CD4-positive, alpha-beta T cell (primary cell): ENCODE results near the gene CYP27B1. TPM values are rescaled to one million over a fixed set of nuclear protein-coding genes. Genes with fewer than 3 reads are reported as not detected.

Experiments
- ATAC-seq: fragments of 200-7000 bp; cut with Tn5 transposase; one replicate; pipeline ENCODE4 v1.10.0; 2022; ENCODE audit warnings: mild to moderate bottlenecking; ENCODE audit not compliant: poor library complexity
- CTCF ChIA-PET: fragments of 350-600 bp; sonication (Branson Sonifier 250); formaldehyde crosslinking; loops from one replicate; lab custom pipeline; 2021; ENCODE audit warnings: antibody characterized with exemption, inconsistent platforms; lab: Charles Lee
- POLR2A ChIA-PET: fragments of 350-600 bp; sonication (Branson Sonifier 250); formaldehyde crosslinking; loops from one replicate; lab custom pipeline; 2021; ENCODE audit warnings: antibody characterized with exemption, inconsistent platforms; lab: Charles Lee
- DNase-seq, 14 experiments: peaks; one replicate each; pipeline ENCODE4 v3.0.0-alpha.2; 2013 to 2020; ENCODE audit warnings: mixed read lengths in 2 of 14
- H3K27ac ChIP-seq, 2 donors: one replicate each; pipeline versions ENCODE4 v1.5.1 to v1.7.0; 2013; ENCODE audit warnings: low read length in 2 of 2, low read depth in 1 of 2, mild to moderate bottlenecking in 1 of 2
- H3K27me3 ChIP-seq, 2 experiments: 1 replicate in 1 of 2; 2 replicates in 1 of 2; pipeline versions ENCODE4 v1.6.1 to v1.7.0; 2013; ENCODE audit warnings: low read length in 2 of 2, control low read depth in 1 of 2, mild to moderate bottlenecking in 1 of 2, moderate library complexity in 1 of 2; ENCODE audit not compliant: insufficient read depth in 2 of 2, control insufficient read depth in 1 of 2
- H3K36me3 ChIP-seq: one replicate; pipeline ENCODE4 v1.6.1; 2013; ENCODE audit warnings: low read length, control low read depth; ENCODE audit not compliant: insufficient read depth
- H3K4me1 ChIP-seq: one replicate; pipeline ENCODE4 v1.6.1; 2013; ENCODE audit warnings: low read length, control low read depth; ENCODE audit not compliant: insufficient read depth
- H3K4me3 ChIP-seq: one replicate; pipeline ENCODE4 v1.5.1; 2013; ENCODE audit warnings: mild to moderate bottlenecking, low read length, moderate library complexity
- H3K9me3 ChIP-seq, 2 experiments: 1 replicate in 1 of 2; 2 replicates in 1 of 2; pipeline versions ENCODE4 v1.6.1 to v1.7.0; 2013; ENCODE audit warnings: low read length in 2 of 2, mild to moderate bottlenecking in 2 of 2, control low read depth in 1 of 2, moderate library complexity in 1 of 2; ENCODE audit not compliant: control insufficient read depth in 1 of 2, insufficient read depth in 1 of 2
- H3K27ac Mint-ChIP-seq: one replicate; pipeline ENCODE4 v1.8.0; 2020; ENCODE audit warnings: mixed read lengths
- H3K27me3 Mint-ChIP-seq: one replicate; pipeline ENCODE4 v1.8.0; 2021; ENCODE audit warnings: mixed read lengths
- H3K36me3 Mint-ChIP-seq: one replicate; pipeline ENCODE4 v1.8.0; 2021; ENCODE audit warnings: low read depth, mixed read lengths
- H3K4me1 Mint-ChIP-seq: one replicate; pipeline ENCODE4 v1.8.0; 2021; ENCODE audit warnings: low read depth, mixed read lengths
- H3K4me3 Mint-ChIP-seq: one replicate; pipeline ENCODE4 v1.8.0; 2020; ENCODE audit warnings: mild to moderate bottlenecking, mixed read lengths
- H3K9me3 Mint-ChIP-seq: one replicate; pipeline ENCODE4 v1.8.0; 2020; ENCODE audit warnings: mixed read lengths
- CTCF ChIP-seq: fragments of 200-600 bp; IDR thresholded peaks from one replicate; pipeline ENCODE4 v1.8.0; 2022; ENCODE audit warnings: antibody characterized with exemption, mild to moderate bottlenecking
- intact Hi-C, 2 experiments: fragments of 100-400 bp; cut with DNase I in 1 of 2; cut with micrococcal nuclease in 1 of 2; formaldehyde crosslinking; loops; one replicate each; pipeline versions ENCODE4 v1.15.1 to v1.9.0; 2023 to 2025; cut with DNase I, micrococcal nuclease
- total RNA-seq, 174 experiments: library from RNA in 2 of 174; stranded (reverse) in 2 of 174; gene quantifications; one replicate each; pipeline ENCODE4 v1.2.3 and lab custom pipeline; 2021 to 2026

The CYP27B1 gene
- total RNA-seq, 2 experiments from 2014 or later = 1.0 to 1.4 TPM

DNA sequence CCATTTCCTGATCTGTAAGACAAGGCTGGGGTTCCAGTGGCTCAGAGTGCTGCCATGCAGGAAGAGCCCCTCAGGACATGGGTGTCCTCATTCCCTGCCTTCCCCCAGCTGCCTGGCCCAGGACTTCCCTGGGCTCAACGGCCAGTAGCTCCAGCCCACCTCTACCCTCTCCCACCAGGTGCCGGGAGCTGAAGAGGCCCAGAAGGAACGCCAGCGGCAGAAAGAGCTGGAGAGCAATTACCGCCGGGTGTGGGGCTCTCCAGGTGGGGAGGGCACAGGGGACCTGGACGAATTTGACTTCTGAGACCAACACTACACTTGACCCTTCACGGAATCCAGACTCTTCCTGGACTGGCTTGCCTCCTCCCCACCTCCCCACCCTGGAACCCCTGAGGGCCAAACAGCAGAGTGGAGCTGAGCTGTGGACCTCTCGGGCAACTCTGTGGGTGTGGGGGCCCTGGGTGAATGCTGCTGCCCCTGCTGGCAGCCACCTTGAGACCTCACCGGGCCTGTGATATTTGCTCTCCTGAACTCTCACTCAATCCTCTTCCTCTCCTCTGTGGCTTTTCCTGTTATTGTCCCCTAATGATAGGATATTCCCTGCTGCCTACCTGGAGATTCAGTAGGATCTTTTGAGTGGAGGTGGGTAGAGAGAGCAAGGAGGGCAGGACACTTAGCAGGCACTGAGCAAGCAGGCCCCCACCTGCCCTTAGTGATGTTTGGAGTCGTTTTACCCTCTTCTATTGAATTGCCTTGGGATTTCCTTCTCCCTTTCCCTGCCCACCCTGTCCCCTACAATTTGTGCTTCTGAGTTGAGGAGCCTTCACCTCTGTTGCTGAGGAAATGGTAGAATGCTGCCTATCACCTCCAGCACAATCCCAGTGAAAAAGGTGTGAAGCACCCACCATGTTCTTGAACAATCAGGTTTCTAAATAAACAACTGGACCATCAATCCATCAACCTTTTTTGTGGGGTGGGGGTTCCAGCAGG lies 46.0 kb downstream of the CYP27B1 start:
- Histone ChIP-seq H3K27me3 (no peaks in the 10 kb centered on the region), H3K4me3 (no peak overlapping the region), H3K9me3 (no peaks in the 10 kb centered on the region), H3K27ac (no peak overlapping the region), H3K4me1 (peaks cover 7% of the 10 kb centered on the region), H3K36me3 (peaks cover 51% of the 10 kb centered on the region)
- intact Hi-C loops = no loop called here
- Mint-ChIP-seq H3K27me3 (no peaks in the 10 kb centered on the region), H3K9me3 (no peaks in the 10 kb centered on the region), H3K27ac (no peak overlapping the region), H3K36me3 (peaks cover 70% of the 10 kb centered on the region), H3K4me1 (peaks cover 27% of the 10 kb centered on the region), H3K4me3 (no peak overlapping the region)
- DNase-seq = no peak
- ATAC-seq = no peak
- TF ChIP-seq CTCF = no peak
- ChIA-PET CTCF (no interaction called here), POLR2A (interaction anchor here (0.6 to 1.4 kb wide), 5 partner anchors 16 to 31 kb away, joined by 3 to 5 read pairs (median 4); partner anchors contain the start of genes CDK4 and TSPAN31)

GRCh38 chr12:57719777-57720605 lies 46.9 kb downstream of the CYP27B1 start:
- Mint-ChIP-seq H3K4me3 (no peak overlapping the region), H3K27me3 (no peaks in the 10 kb centered on the region), H3K4me1 (peaks cover 25% of the 10 kb centered on the region), H3K27ac (peak overlapping the region; percentile 61), H3K9me3 (no peaks in the 10 kb centered on the region), H3K36me3 (peaks cover 72% of the 10 kb centered on the region)
- H3K4me1 ChIP-seq = peaks cover 4% of the 10 kb centered on the region
- ChIA-PET POLR2A (interaction anchor here (0.6 to 1.6 kb wide), 7 partner anchors 15 to 27 kb away, joined by 3 to 5 read pairs (median 4); partner anchors contain the start of gene TSPAN31), CTCF (no interaction called here)
- no peaks in the 10 kb centered on the region for H3K27me3 ChIP-seq
- no peak for TF ChIP-seq CTCF
- H3K27ac ChIP-seq = no peak overlapping the region
- H3K36me3 ChIP-seq = peaks cover 57% of the 10 kb centered on the region
- DNase-seq (no peak), ATAC-seq (no peak)
- no peak overlapping the region for H3K4me3 ChIP-seq
- no peaks in the 10 kb centered on the region for H3K9me3 ChIP-seq
- intact Hi-C loops = loop anchor here in 1 of 2 experiments (2.0 kb wide), 1 partner anchor 19 kb away; the partner anchor contains the start of gene AGAP2
